GM21381 (cell line): ENCODE data around the gene ARTN.

Experiments used
- ATAC-seq: cut with Tn5 transposase; IDR thresholded peaks from one replicate; pipeline ENCODE4 v1.9.1; 2021; ENCODE audit warnings: mild to moderate bottlenecking, moderate library complexity; ENCODE audit not compliant: unreplicated experiment

Gene ARTN

GRCh38 chr1:43969416-43969745 lies 35.8 kb downstream of the ARTN start:
- ATAC-seq = no peak

- ATAC-seq = peak; percentile 75
These were observed 36.3 kb downstream of the ARTN start, which contains the start of gene DPH2 for GRCh38 chr1:43969746-43970466. Gene DPH2 (plus strand): TSS chr1:43970010. CDS start chr1:43970176, 166 bp downstream.

- ATAC-seq = no peak
These were observed 36.9 kb downstream of the ARTN start for GRCh38 chr1:43970502-43970901.

- no peak for ATAC-seq
These were observed 37.3 kb downstream of the ARTN start for GRCh38 chr1:43970911-43971310.

- ATAC-seq = no peak
These were observed 37.9 kb downstream of the ARTN start for GRCh38 chr1:43971336-43971980.

- no peak for ATAC-seq
These were observed 40.4 kb downstream of the ARTN start for GRCh38 chr1:43973981-43974442.

GRCh38 chr1:43974443-43975248 lies 41.0 kb downstream of the ARTN start, which contains the start of gene ATP6V0B:
Gene ATP6V0B (plus strand): TSS chr1:43974960. CDS start chr1:43975041, 81 bp downstream.
- ATAC-seq = peak; percentile 60

GRCh38 chr1:43975249-43975961 lies 41.8 kb downstream of the ARTN start:
- peak; percentile 4 for ATAC-seq

GRCh38 chr1:43976045-43976444 lies 42.4 kb downstream of the ARTN start:
- no peak for ATAC-seq

GRCh38 chr1:43976890-43977289 lies 43.3 kb downstream of the ARTN start:
- ATAC-seq = no peak

GRCh38 chr1:43977376-43978263 lies 44.0 kb downstream of the ARTN start:
- no peak for ATAC-seq

- ATAC-seq = no peak
These were observed 44.6 kb downstream of the ARTN start for GRCh38 chr1:43978264-43978550.

- no peak for ATAC-seq
These were observed 45.1 kb downstream of the ARTN start, which contains the start of gene B4GALT2 for GRCh38 chr1:43978551-43979260. Gene B4GALT2 (plus strand): TSS chr1:43979210. CDS start chr1:43981161, 1,951 bp downstream.

- ATAC-seq = no peak
These were observed 45.6 kb downstream of the ARTN start for GRCh38 chr1:43979261-43979527.

GRCh38 chr1:43979528-43980254 lies 46.1 kb downstream of the ARTN start:
- no peak for ATAC-seq

GRCh38 chr1:43980255-43981134 lies 46.9 kb downstream of the ARTN start:
- no peak for ATAC-seq

GRCh38 chr1:43981135-43981491 lies 47.5 kb downstream of the ARTN start:
- no peak for ATAC-seq

- ATAC-seq = no peak
These were observed 48.0 kb downstream of the ARTN start for GRCh38 chr1:43981636-43982035.
